Measurements from ENCODE around the gene GABRR1. TPM values are rescaled to one million over a fixed set of nuclear protein-coding genes. Genes with fewer than 3 reads are reported as not detected.

GABRR1 gene
- total and polyA plus RNA-seq, 2 donors (not counting 3 experiments of a cell fraction or from before 2014, with no cell fraction given): not detected

DNA sequence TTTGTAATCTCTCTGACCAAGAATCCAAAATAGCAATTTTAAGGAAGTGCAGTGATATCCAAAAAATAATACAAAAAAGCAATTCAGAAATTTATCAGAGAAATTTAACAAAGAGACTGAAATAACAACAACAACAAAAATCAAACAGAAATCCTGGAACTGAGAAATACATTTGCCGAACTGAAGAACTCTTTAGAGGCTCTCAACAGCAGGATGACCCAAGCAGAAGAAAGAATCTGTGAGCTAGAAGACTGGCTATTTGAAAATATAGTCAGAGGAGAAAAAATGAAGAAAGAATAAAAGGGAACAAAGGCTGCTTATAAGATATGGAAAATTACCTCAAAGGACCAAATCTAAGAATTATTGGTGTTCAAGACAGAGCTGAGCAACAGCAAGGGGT is 22.6 kb downstream of the GABRR1 start:
- H3K36me3 ChIP-seq (ENCODE audit: control insufficient read depth in 2 of 2, extremely low read depth in 1 of 2, insufficient read depth in 2 of 2, low read length in 2 of 2): no peaks in the 10 kb centered on the region
- CTCF ChIA-PET: interaction anchor here (0.9 to 1.0 kb wide), 2 partner anchors 25 to 212 kb away, joined by 3 read pairs; no protein-coding TSS in a partner anchor
- no peaks in the 10 kb centered on the region for H3K4me1 ChIP-seq (ENCODE audit: control insufficient read depth, extremely low read depth, insufficient read depth, low read length)
- no peaks in the 10 kb centered on the region for H4K20me1 ChIP-seq (replicated peaks; ENCODE audit: control insufficient read depth, extremely low read depth, insufficient read depth, low read length)
- no peak overlapping the region for H3K4me3 ChIP-seq (replicated peaks in 1 of 3; ENCODE audit: insufficient read depth in 1 of 3, low read depth in 1 of 3, low read length in 3 of 3)
- FAIRE-seq: no peak
- no peaks in the 10 kb centered on the region for H3K9me1 ChIP-seq (replicated peaks; ENCODE audit: control insufficient read depth, extremely low read depth, insufficient read depth, low read length)
- H3K4me2 ChIP-seq (ENCODE audit: insufficient read depth, low read length): no peak overlapping the region
- no peaks in the 10 kb centered on the region for H3K27me3 ChIP-seq (ENCODE audit: control insufficient read depth in 2 of 2, insufficient read depth in 2 of 2, low read length in 2 of 2)
- H2AFZ ChIP-seq (ENCODE audit: low read depth, low read length): no peak overlapping the region
- BruUV-seq (replicated peaks): no TSS peak
- intact Hi-C loops (cut with micrococcal nuclease) (no loop called here), dilution Hi-C loops (cut with MboI; ENCODE audit: extremely low pct_ligation_motif_present, low sequenced_read_pairs) (no loop called here)
- H3K27ac ChIP-seq (ENCODE audit: insufficient read depth, low read depth, low read length): no peak overlapping the region
- POLR2A ChIA-PET: no interaction called here
- TF ChIP-seq JUN (IDR thresholded peaks at IDR 0.05; ENCODE audit: borderline replicate concordance, insufficient read depth, insufficient read length, low read depth) (no peak), POLR2AphosphoS5 (IDR thresholded peaks at IDR 0.05; ENCODE audit: insufficient read depth, low read depth, low read length) (no peak)
- no peak overlapping the region for H3K9ac ChIP-seq (replicated peaks; ENCODE audit: extremely low read depth, insufficient read depth, low read length)
- H3K79me2 ChIP-seq (ENCODE audit: control insufficient read depth, insufficient read depth, low read length): no peaks in the 10 kb centered on the region
- H3K9me3 ChIP-seq (replicated peaks; ENCODE audit: control insufficient read depth, insufficient read depth, low read length): no peaks in the 10 kb centered on the region
- no peak for DNase-seq (ENCODE audit: low read depth, low spot score)

DNA sequence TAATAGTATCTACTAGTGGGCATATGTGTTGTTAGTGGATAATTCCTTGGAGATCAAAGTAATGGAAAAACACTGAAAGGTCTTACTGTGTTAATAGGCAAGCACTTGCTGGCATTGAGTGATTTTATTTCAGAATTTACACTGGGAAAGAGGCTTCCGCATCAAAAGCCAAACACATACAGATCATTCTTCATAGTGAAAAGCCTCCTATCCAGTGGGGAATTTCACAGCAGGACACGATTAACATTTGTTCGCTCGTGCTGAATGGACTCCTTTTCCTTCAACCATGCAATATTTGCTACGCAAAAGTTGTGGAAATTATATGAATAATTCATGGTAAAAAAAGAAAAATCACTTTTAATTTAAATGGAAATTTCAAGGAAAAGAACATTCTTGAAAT is 26.4 kb downstream of the GABRR1 start:
- no TSS peak for BruUV-seq (replicated peaks)
- CTCF ChIA-PET: no interaction called here
- Histone ChIP-seq H3K27ac (ENCODE audit: insufficient read depth, low read depth, low read length) (no peak overlapping the region), H3K79me2 (ENCODE audit: control insufficient read depth, insufficient read depth, low read length) (no peaks in the 10 kb centered on the region), H3K27me3 (ENCODE audit: control insufficient read depth in 2 of 2, insufficient read depth in 2 of 2, low read length in 2 of 2) (peaks cover 0 to 2% of the 10 kb centered on the region in 2 experiments), H2AFZ (ENCODE audit: low read depth, low read length) (no peak overlapping the region), H3K4me2 (ENCODE audit: insufficient read depth, low read length) (no peak overlapping the region), H3K9me1 (replicated peaks; ENCODE audit: control insufficient read depth, extremely low read depth, insufficient read depth, low read length) (no peaks in the 10 kb centered on the region), H4K20me1 (replicated peaks; ENCODE audit: control insufficient read depth, extremely low read depth, insufficient read depth, low read length) (no peaks in the 10 kb centered on the region), H3K4me3 (replicated peaks in 1 of 3; ENCODE audit: insufficient read depth in 1 of 3, low read depth in 1 of 3, low read length in 3 of 3) (no peak overlapping the region), H3K4me1 (ENCODE audit: control insufficient read depth, extremely low read depth, insufficient read depth, low read length) (no peaks in the 10 kb centered on the region), H3K36me3 (ENCODE audit: control insufficient read depth in 2 of 2, extremely low read depth in 1 of 2, insufficient read depth in 2 of 2, low read length in 2 of 2) (no peaks in the 10 kb centered on the region), H3K9ac (replicated peaks; ENCODE audit: extremely low read depth, insufficient read depth, low read length) (no peak overlapping the region), H3K9me3 (replicated peaks; ENCODE audit: control insufficient read depth, insufficient read depth, low read length) (no peaks in the 10 kb centered on the region)
- FAIRE-seq: no peak
- dilution Hi-C loops (cut with MboI; ENCODE audit: extremely low pct_ligation_motif_present, low sequenced_read_pairs): no loop called here
- POLR2A ChIA-PET: no interaction called here
- no peak for DNase-seq (ENCODE audit: low read depth, low spot score)
- TF ChIP-seq EZH2 (IDR thresholded peaks at IDR 0.05; ENCODE audit: borderline replicate concordance, low read depth, low read length, severe bottlenecking): no peak
- TF ChIP-seq MYC (IDR thresholded peaks at IDR 0.05; ENCODE audit: low read depth, low read length): no peak
- TF ChIP-seq JUN (IDR thresholded peaks at IDR 0.05; ENCODE audit: borderline replicate concordance, insufficient read depth, insufficient read length, low read depth): no peak
- TF ChIP-seq, protein P1, sequence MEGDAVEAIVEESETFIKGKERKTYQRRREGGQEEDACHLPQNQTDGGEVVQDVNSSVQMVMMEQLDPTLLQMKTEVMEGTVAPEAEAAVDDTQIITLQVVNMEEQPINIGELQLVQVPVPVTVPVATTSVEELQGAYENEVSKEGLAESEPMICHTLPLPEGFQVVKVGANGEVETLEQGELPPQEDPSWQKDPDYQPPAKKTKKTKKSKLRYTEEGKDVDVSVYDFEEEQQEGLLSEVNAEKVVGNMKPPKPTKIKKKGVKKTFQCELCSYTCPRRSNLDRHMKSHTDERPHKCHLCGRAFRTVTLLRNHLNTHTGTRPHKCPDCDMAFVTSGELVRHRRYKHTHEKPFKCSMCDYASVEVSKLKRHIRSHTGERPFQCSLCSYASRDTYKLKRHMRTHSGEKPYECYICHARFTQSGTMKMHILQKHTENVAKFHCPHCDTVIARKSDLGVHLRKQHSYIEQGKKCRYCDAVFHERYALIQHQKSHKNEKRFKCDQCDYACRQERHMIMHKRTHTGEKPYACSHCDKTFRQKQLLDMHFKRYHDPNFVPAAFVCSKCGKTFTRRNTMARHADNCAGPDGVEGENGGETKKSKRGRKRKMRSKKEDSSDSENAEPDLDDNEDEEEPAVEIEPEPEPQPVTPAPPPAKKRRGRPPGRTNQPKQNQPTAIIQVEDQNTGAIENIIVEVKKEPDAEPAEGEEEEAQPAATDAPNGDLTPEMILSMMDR (IDR thresholded peaks at IDR 0.05; ENCODE audit: extremely low read depth in 1 of 2, insufficient read depth in 1 of 2, low read depth in 1 of 2, low read length in 2 of 2): no peak
- TF ChIP-seq POLR2A (IDR thresholded peaks at IDR 0.05; ENCODE audit: low read depth, low read length): no peak
- TF ChIP-seq POLR2AphosphoS5 (IDR thresholded peaks at IDR 0.05; ENCODE audit: insufficient read depth, low read depth, low read length): no peak
- no peak for TF ChIP-seq FOS (IDR thresholded peaks at IDR 0.05; ENCODE audit: borderline replicate concordance, insufficient read depth, low read length)
- TF ChIP-seq GATA2 (IDR thresholded peaks at IDR 0.05; ENCODE audit: insufficient read depth, insufficient read length, low read depth, low read length): no peak
- TF ChIP-seq MAX (IDR thresholded peaks at IDR 0.05; ENCODE audit: insufficient read depth, insufficient read length): no peak
- intact Hi-C loops (cut with micrococcal nuclease): no loop called here

All from endothelial cell of umbilical vein (primary cell).